ENCODE measurements around the gene GALNT9.

GALNT9 gene

DNA sequence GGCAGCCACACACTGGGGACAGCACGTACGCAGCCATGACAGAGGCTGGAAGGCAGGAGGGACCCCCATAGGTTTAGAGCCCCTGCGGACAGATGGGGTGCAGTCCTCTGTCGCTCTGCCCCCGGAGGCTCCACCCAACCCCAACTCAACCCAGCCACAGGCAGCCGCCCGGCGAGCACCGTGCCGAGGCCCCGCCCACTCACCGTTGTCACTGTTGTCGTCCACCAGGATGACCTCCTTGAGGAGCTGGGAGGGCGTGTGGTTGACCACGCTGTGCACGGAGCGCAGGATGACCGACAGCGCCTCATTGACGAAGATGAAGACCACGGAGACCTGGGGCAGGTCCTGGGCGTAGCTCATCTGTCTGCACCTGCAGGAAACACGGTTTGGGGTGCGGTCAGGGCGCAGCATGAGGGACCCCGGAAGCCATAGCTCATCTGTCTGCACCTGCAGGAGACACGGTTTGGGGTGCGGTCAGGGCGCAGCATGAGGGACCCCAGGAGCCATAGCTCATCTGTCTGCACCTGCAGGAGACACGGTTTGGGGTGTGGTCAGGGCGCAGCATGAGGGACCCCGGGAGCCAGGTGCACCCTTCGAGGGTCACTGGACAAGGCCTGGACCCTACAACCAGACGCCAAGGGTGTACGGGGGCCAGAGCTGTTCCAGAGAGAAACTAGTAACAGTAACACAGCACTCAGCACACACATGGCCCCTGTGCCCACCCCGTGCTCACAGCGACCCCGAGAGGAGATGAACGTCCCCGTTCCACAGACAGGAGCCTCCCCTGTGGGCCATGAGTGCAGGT lies 66.9 kb downstream of the GALNT9 start:
- Histone ChIP-seq H3K27ac (ENCODE audit: insufficient read depth, low read depth, low read length, poor library complexity, severe bottlenecking) (no peak overlapping the region), H3K4me1 (ENCODE audit: control insufficient read depth, insufficient read depth, low read length) (no peaks in the 10 kb centered on the region), H3K36me3 (ENCODE audit: control insufficient read depth, insufficient read depth, low read length) (no peaks in the 10 kb centered on the region), H3K9me3 (ENCODE audit: control insufficient read depth, low read length) (peaks cover 3% of the 10 kb centered on the region), H3K27me3 (ENCODE audit: control insufficient read depth, insufficient read depth, low read length, poor library complexity, severe bottlenecking) (no peaks in the 10 kb centered on the region), H3K4me3 (ENCODE audit: insufficient read depth, low read depth, low read length) (no peak overlapping the region)
- 87 to 89% methylated on average over 40 of the region's 40 CpGs for WGBS, 2 experiments

DNA sequence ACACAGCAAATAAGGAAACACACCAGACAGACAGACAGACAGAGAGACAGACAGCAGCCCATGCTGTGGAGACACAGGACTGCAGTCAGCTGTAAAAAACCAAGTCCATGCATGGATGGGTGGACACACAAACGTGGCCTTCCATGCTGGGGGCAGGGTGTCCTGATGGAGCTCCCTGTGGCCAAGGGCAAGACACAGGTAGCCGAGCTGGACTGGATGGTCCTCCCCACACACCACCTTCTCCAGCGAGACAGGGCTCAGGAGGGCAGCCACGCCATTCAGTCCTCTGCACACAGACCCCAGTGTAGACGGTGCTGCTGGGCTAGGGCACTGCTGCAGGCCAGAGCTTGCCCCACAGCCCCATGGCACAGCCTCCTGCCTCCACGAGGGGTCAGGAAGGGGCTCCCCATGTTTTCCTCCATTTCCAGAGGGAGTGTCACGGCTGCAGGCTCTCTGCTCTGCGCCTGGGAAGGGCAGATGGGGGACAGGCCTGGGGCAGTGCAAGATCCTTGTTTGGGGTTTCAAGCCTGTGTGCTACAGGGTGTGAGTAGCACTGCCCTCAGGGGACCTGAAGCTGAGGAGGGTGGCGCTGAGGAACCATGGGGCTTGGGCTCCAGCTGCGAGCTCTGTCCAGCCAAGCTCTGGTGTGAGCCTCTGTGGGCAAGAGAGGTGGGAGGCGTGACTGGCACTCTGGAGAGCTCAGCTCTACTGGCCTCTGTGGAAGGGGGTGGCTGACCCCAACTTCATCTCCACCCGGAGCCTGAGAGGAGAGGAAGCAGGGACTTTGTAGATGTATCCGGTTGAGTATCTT lies 67.9 kb downstream of the GALNT9 start:
- Histone ChIP-seq H3K27ac (ENCODE audit: insufficient read depth, low read depth, low read length, poor library complexity, severe bottlenecking) (no peak overlapping the region), H3K36me3 (ENCODE audit: control insufficient read depth, insufficient read depth, low read length) (no peaks in the 10 kb centered on the region), H3K27me3 (ENCODE audit: control insufficient read depth, insufficient read depth, low read length, poor library complexity, severe bottlenecking) (no peaks in the 10 kb centered on the region), H3K4me3 (ENCODE audit: insufficient read depth, low read depth, low read length) (no peak overlapping the region), H3K9me3 (ENCODE audit: control insufficient read depth, low read length) (peaks cover 4% of the 10 kb centered on the region), H3K4me1 (ENCODE audit: control insufficient read depth, insufficient read depth, low read length) (no peaks in the 10 kb centered on the region)
- 79% methylated on average over 13 of the region's 13 CpGs for WGBS, 2 experiments

DNA sequence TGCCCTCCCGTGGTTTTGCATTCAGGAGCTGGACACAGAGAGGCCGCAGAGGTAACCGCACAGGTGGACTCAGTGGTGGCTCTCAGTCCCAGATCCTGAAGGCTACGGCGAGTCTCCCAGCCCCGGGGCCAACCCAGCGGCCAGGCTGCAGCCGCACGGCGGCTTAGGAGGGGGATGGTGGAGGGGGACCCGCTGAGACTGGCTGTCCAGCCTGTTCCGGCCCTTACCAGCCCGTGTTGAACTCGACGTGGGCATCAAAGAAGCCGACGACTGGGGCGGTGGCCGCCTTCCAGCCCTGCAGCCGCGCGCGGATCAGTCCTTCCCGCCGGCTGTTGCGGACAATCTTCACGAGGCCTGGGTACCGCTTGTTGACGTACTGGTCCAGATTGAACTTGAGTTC lies 68.7 kb downstream of the GALNT9 start:
- Histone ChIP-seq H3K27me3 (ENCODE audit: control insufficient read depth, insufficient read depth, low read length, poor library complexity, severe bottlenecking) (no peaks in the 10 kb centered on the region), H3K36me3 (ENCODE audit: control insufficient read depth, insufficient read depth, low read length) (no peaks in the 10 kb centered on the region), H3K4me1 (ENCODE audit: control insufficient read depth, insufficient read depth, low read length) (no peaks in the 10 kb centered on the region), H3K4me3 (ENCODE audit: insufficient read depth, low read depth, low read length) (no peak overlapping the region), H3K9me3 (ENCODE audit: control insufficient read depth, low read length) (peaks cover 4% of the 10 kb centered on the region), H3K27ac (ENCODE audit: insufficient read depth, low read depth, low read length, poor library complexity, severe bottlenecking) (no peak overlapping the region)
- 89% methylated on average over 29 of the region's 29 CpGs for WGBS, 2 experiments

DNA sequence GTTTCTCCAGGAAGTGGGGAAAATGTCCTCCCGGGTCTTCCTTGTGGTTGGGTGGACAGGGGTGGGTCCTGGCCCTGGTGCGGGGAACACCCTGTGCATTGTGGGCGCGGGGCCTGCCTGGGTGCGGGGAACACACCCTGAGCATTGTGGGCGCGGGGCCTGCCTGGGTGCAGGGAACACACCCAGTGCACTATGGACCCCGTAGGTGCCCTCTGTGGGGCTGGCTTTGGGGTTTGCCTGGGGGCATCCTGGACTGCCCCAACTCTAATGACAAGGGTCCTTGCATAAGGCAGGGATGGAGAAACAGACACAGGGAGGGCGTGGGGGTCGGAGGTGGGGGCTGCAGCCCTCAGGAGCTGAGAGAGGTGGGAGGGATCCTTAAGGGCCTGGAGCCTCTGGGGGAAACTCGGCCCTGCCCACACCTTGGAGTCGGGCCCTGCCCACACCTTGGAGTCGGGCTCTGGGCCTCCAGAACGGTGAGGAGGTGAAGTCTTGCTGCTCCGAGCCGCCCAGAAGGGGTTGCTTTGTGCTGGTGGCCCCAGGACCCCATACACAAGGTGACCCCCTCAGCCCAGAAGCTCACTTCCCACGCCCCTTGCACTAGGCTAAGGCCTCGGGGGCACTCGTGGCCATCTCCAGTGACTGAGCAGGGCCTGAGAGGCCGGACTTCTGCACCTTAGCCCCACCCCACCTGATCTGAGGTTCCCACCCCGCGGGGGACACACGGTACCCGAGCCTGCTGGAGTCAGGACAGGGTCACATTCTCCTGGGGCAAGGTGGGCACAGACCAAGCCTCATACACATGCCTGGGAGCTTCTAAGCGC lies 69.3 kb downstream of the GALNT9 start:
- Histone ChIP-seq H3K27ac (ENCODE audit: insufficient read depth, low read depth, low read length, poor library complexity, severe bottlenecking) (no peak overlapping the region), H3K4me1 (ENCODE audit: control insufficient read depth, insufficient read depth, low read length) (no peaks in the 10 kb centered on the region), H3K9me3 (ENCODE audit: control insufficient read depth, low read length) (peaks cover 4% of the 10 kb centered on the region), H3K4me3 (ENCODE audit: insufficient read depth, low read depth, low read length) (no peak overlapping the region), H3K36me3 (ENCODE audit: control insufficient read depth, insufficient read depth, low read length) (no peaks in the 10 kb centered on the region), H3K27me3 (ENCODE audit: control insufficient read depth, insufficient read depth, low read length, poor library complexity, severe bottlenecking) (no peaks in the 10 kb centered on the region)
- WGBS, 2 experiments, result 78 to 79% methylated on average over 25 of the region's 25 CpGs

DNA sequence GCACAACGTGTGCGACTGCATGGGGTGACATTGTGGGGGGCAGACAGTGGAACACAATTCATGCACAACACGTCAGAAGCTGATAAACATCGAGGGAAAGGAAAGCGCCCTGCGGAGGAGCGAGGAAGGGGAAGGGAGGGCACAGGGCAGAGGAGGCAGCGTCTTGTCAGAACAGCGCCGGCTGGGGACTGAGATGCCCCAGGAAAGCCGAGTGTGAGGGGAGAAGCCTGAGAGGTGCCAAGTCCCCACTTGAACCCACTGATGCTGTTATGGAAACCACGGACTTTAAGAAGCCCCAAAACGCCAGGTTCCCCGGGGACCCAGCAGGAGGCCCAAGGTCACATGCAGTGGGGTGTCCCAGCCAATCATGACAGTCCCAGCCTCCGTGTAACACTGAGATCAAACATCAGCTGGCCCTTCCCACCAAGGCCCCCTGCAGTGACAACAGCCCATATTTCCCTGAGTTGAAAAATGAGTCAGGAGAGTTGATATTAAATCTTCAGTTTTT lies 70.0 kb downstream of the GALNT9 start:
- Histone ChIP-seq H3K9me3 (ENCODE audit: control insufficient read depth, low read length) (peaks cover 4% of the 10 kb centered on the region), H3K27me3 (ENCODE audit: control insufficient read depth, insufficient read depth, low read length, poor library complexity, severe bottlenecking) (no peaks in the 10 kb centered on the region), H3K4me1 (ENCODE audit: control insufficient read depth, insufficient read depth, low read length) (no peaks in the 10 kb centered on the region), H3K36me3 (ENCODE audit: control insufficient read depth, insufficient read depth, low read length) (no peaks in the 10 kb centered on the region), H3K4me3 (ENCODE audit: insufficient read depth, low read depth, low read length) (no peak overlapping the region), H3K27ac (ENCODE audit: insufficient read depth, low read depth, low read length, poor library complexity, severe bottlenecking) (no peak overlapping the region)
- WGBS, 2 experiments, result 76 to 80% methylated on average over 15 of the region's 15 CpGs

DNA sequence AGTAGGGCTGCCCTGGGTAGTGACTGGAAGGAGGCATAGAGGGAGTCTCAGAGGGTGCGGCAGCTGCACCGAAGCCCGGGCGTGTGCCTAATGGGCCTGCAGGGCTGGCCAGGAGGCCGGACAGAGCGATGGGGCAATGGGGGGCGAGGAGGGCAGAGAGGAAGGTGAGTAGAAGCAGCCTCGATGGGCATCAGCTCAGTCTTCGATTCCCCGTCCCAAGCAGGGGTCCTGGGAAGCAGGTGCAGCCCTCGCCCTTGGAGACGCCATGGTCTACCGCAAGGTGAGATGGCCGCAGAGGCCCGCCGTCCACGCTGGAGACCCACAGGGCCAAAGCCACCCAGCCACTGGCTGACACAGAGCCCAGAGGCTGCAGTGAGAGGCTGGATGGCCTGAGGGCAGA lies 70.8 kb downstream of the GALNT9 start:
- no peaks in the 10 kb centered on the region for H3K36me3 ChIP-seq (ENCODE audit: control insufficient read depth, insufficient read depth, low read length)
- H3K9me3 ChIP-seq (ENCODE audit: control insufficient read depth, low read length), result peaks cover 4% of the 10 kb centered on the region
- H3K27me3 ChIP-seq (ENCODE audit: control insufficient read depth, insufficient read depth, low read length, poor library complexity, severe bottlenecking), result no peaks in the 10 kb centered on the region
- H3K27ac ChIP-seq (ENCODE audit: insufficient read depth, low read depth, low read length, poor library complexity, severe bottlenecking), result no peak overlapping the region
- WGBS, 2 experiments, result 87 to 88% methylated on average over 17 of the region's 17 CpGs
- H3K4me1 ChIP-seq (ENCODE audit: control insufficient read depth, insufficient read depth, low read length), result no peaks in the 10 kb centered on the region
- no peak overlapping the region for H3K4me3 ChIP-seq (ENCODE audit: insufficient read depth, low read depth, low read length)

DNA sequence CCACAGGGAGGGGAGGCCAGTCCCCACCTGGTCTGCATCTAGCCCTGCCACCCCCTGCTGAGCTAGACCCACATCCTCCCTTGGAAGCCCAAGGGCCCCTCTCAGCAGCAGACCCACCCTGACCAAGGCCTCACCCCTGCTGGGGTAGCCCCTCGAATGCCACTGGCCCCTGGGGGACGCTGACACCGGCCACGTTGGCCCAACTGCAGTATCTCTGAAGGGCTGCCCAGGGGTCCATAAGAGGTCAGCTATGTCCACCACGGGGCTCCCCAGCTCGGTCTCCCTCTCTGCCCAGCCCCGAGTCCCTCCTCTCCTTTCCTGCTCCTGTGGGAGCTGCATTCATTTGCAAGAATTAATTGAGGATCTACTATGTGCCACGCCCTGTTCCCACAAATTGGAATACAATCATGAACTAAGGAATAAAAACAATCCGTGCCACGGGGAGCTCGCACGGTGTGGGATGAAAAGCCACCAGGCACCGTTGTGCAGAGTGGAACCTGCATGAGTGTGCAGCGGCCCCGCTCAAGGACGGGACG lies 71.4 kb downstream of the GALNT9 start:
- Histone ChIP-seq H3K4me3 (ENCODE audit: insufficient read depth, low read depth, low read length) (no peak overlapping the region), H3K9me3 (ENCODE audit: control insufficient read depth, low read length) (peaks cover 4% of the 10 kb centered on the region), H3K4me1 (ENCODE audit: control insufficient read depth, insufficient read depth, low read length) (no peaks in the 10 kb centered on the region), H3K27me3 (ENCODE audit: control insufficient read depth, insufficient read depth, low read length, poor library complexity, severe bottlenecking) (no peaks in the 10 kb centered on the region), H3K27ac (ENCODE audit: insufficient read depth, low read depth, low read length, poor library complexity, severe bottlenecking) (no peak overlapping the region), H3K36me3 (ENCODE audit: control insufficient read depth, insufficient read depth, low read length) (no peaks in the 10 kb centered on the region)
- WGBS, 2 experiments, result 88 to 89% methylated on average over 17 of the region's 17 CpGs

DNA sequence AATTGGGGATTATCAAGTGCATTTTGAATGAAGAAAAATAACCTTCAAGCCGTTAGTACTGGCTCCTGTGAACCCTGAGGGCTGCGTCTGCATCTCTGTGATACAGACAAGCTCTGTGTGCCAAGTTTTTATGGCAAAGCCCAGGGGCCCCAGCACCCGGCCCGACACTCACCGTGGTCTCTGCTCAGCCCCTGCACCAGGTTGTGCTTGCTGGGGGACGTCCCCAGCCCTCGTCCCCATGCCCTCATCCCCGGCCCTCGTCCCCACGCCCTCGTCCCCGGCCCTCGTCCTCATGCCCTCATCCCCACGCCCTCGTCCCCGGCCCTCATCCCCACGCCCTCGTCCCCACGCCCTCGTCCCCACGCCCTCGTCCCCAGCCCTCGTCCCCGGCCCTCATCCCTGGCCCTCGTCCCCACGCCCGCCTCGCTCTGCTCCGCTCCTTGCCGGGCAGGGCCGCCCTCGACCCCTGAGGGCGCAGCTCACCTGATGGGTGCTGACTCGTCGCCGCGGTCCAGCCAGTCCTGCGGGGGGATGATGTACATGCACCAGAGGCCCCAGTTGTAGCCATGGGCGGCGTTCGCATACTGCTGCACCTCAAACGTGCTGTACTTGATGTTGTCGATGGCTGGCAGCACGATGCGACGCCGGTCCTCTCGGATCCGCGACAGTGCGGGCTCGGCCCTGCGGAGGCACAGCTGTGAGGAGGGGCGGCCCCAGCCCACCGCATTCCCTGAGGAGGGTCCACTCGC lies 72.0 kb downstream of the GALNT9 start:
- Histone ChIP-seq H3K9me3 (ENCODE audit: control insufficient read depth, low read length) (peaks cover 4% of the 10 kb centered on the region), H3K27me3 (ENCODE audit: control insufficient read depth, insufficient read depth, low read length, poor library complexity, severe bottlenecking) (no peaks in the 10 kb centered on the region), H3K36me3 (ENCODE audit: control insufficient read depth, insufficient read depth, low read length) (no peaks in the 10 kb centered on the region), H3K4me1 (ENCODE audit: control insufficient read depth, insufficient read depth, low read length) (no peaks in the 10 kb centered on the region), H3K4me3 (ENCODE audit: insufficient read depth, low read depth, low read length) (no peak overlapping the region), H3K27ac (ENCODE audit: insufficient read depth, low read depth, low read length, poor library complexity, severe bottlenecking) (no peak overlapping the region)
- WGBS, 2 experiments, result 87% methylated on average over 56 of the region's 56 CpGs

DNA sequence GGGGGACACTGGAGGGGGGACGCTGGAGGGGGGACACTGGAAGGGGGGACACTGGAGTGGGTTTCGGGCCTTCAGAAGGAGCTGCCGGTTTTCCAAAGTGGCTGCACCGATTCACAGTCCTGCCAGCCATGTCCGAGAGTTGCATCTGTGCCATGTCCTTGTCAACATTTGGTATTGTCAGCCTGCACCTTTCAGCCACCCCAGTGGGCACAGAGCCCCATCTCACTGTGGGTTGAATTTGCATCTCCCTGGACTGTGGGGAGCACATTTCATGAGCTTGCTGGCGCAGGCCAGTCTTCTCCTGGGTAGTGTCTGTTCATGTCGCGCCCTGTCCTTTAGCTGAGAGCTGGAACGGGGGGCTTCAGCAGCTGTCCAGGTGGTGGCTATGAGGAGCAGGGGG lies 72.7 kb downstream of the GALNT9 start:
- H3K4me3 ChIP-seq (ENCODE audit: insufficient read depth, low read depth, low read length), result no peak overlapping the region
- no peaks in the 10 kb centered on the region for H3K27me3 ChIP-seq (ENCODE audit: control insufficient read depth, insufficient read depth, low read length, poor library complexity, severe bottlenecking)
- H3K36me3 ChIP-seq (ENCODE audit: control insufficient read depth, insufficient read depth, low read length), result no peaks in the 10 kb centered on the region
- H3K4me1 ChIP-seq (ENCODE audit: control insufficient read depth, insufficient read depth, low read length), result no peaks in the 10 kb centered on the region
- 66 to 67% methylated on average over 9 of the region's 9 CpGs for WGBS, 2 experiments
- H3K27ac ChIP-seq (ENCODE audit: insufficient read depth, low read depth, low read length, poor library complexity, severe bottlenecking), result no peak overlapping the region
- peaks cover 4% of the 10 kb centered on the region for H3K9me3 ChIP-seq (ENCODE audit: control insufficient read depth, low read length)

All from ectodermal cell (in vitro differentiated cells).